Esophagus squamous epithelium (tissue), 5 donors: ENCODE results near the gene DST. TPM values are rescaled to one million over a fixed set of nuclear protein-coding genes. Genes with fewer than 3 reads are reported as not detected.
A peak's percentile ranks its signal among the peaks of the same experiment; 100 is the strongest.

Experiments used
- DNase-seq: peaks from one replicate; lab custom pipeline; 2025; lab: John Stamatoyannopoulos, UW
- H3K27ac ChIP-seq, 4 donors: fragments of 200-600 bp; sonication (generic); one replicate each; pipeline ENCODE4 v1.5.1; 2016 to 2019; ENCODE audit warnings: mild to moderate bottlenecking in 1 of 4
- H3K27me3 ChIP-seq, 4 donors: fragments of 200-600 bp; sonication (generic); 1 replicate in 3 of 4; 2 replicates in 1 of 4; pipeline versions ENCODE4 v1.5.1 to v1.6.0; 2017 to 2021; ENCODE audit warnings: antibody characterized with exemption in 1 of 4
- H3K36me3 ChIP-seq, 3 donors: fragments of 200-600 bp; sonication (generic); one replicate each; pipeline ENCODE4 v1.5.1; 2016 to 2019
- H3K4me1 ChIP-seq, 3 donors: fragments of 200-600 bp; sonication (generic); one replicate each; pipeline ENCODE4 v1.5.1; 2017 to 2019
- H3K4me3 ChIP-seq, 4 donors: fragments of 200-600 bp; sonication (generic); 1 replicate in 3 of 4; 2 replicates in 1 of 4; pipeline ENCODE4 v1.5.1; 2016 to 2019; ENCODE audit warnings: mild to moderate bottlenecking in 2 of 4, moderate library complexity in 1 of 4
- H3K9me3 ChIP-seq, 3 donors: fragments of 200-600 bp; sonication (generic); one replicate each; pipeline ENCODE4 v1.5.1; 2016 to 2019
- POLR2A ChIP-seq, 4 donors: fragments of 450-650 bp; IDR thresholded peaks; one replicate each; pipeline ENCODE4 v1.6.1; 2017; ENCODE audit warnings: antibody characterized with exemption in 4 of 4, mild to moderate bottlenecking in 4 of 4, moderate library complexity in 3 of 4
- WGBS, 2 donors: methylation state at CpG; one replicate each; pipeline ENCODE4 v1.1.5; 2018; 5-methylcytosine and 5-hydroxymethylcytosine counted together
- intact Hi-C: fragments of 100-400 bp; cut with DNase I; formaldehyde crosslinking; loops from one replicate; pipeline ENCODE4 v1.15.0; 2022
- total RNA-seq, 4 donors: library from RNA; depleted of rRNA; stranded (reverse); fragments of >200 nt; gene quantifications; one replicate each; pipeline ENCODE4 v1.1.0, GENCODE V29; 2016
- TF ChIP-seq, protein P1 (sequence below), 6 experiments: fragments of 450-650 bp in 4 of 6; fragments of 200-600 bp in 2 of 6; sonication (generic) in 2 of 6; IDR thresholded peaks; one replicate each; pipeline ENCODE4 v1.5.1; 2016 to 2019; ENCODE audit warnings: antibody characterized with exemption in 6 of 6, mild to moderate bottlenecking in 4 of 6, moderate library complexity in 4 of 6
- donor health status: DM: yes; HTN: yes; CAD: no.

DST gene
- total RNA-seq, 4 donors from 2014 or later = 134 to 468 (median 175) TPM

DNA sequence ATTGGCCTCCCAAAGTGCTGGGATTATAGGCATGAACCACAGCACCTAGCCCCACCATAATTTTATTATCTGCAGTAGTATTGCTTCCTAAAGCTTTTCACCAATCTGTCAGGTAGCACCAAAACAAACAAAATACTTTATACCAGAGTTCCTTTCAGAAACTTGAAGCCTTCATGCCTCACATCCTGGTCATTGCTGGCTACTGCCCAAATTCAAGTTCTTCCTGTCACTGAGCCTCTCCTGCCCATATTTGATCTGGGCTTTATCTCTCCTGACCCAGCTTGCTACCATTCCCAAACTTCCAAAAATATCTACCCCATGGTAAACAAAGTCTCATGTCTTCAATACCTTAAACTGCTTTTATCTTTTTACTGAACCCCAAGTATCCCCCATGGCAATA, 34.9 kb upstream of the DST start:
- no peaks in the 10 kb centered on the region for H3K36me3 ChIP-seq
- peaks cover 0 to under 1% (median 0%) of the 10 kb centered on the region in 3 donors for H3K4me1 ChIP-seq
- no peak overlapping the region for H3K4me3 ChIP-seq
- H3K27me3 ChIP-seq = no peaks in the 10 kb centered on the region
- no peak for TF ChIP-seq POLR2A (IDR thresholded peaks at IDR 0.05)
- TF ChIP-seq, protein P1, sequence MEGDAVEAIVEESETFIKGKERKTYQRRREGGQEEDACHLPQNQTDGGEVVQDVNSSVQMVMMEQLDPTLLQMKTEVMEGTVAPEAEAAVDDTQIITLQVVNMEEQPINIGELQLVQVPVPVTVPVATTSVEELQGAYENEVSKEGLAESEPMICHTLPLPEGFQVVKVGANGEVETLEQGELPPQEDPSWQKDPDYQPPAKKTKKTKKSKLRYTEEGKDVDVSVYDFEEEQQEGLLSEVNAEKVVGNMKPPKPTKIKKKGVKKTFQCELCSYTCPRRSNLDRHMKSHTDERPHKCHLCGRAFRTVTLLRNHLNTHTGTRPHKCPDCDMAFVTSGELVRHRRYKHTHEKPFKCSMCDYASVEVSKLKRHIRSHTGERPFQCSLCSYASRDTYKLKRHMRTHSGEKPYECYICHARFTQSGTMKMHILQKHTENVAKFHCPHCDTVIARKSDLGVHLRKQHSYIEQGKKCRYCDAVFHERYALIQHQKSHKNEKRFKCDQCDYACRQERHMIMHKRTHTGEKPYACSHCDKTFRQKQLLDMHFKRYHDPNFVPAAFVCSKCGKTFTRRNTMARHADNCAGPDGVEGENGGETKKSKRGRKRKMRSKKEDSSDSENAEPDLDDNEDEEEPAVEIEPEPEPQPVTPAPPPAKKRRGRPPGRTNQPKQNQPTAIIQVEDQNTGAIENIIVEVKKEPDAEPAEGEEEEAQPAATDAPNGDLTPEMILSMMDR (IDR thresholded peaks at IDR 0.05) = no peak
- no peak overlapping the region for H3K27ac ChIP-seq
- H3K9me3 ChIP-seq = no peaks in the 10 kb centered on the region
- no peak for DNase-seq
- intact Hi-C loops = no loop called here

DNA sequence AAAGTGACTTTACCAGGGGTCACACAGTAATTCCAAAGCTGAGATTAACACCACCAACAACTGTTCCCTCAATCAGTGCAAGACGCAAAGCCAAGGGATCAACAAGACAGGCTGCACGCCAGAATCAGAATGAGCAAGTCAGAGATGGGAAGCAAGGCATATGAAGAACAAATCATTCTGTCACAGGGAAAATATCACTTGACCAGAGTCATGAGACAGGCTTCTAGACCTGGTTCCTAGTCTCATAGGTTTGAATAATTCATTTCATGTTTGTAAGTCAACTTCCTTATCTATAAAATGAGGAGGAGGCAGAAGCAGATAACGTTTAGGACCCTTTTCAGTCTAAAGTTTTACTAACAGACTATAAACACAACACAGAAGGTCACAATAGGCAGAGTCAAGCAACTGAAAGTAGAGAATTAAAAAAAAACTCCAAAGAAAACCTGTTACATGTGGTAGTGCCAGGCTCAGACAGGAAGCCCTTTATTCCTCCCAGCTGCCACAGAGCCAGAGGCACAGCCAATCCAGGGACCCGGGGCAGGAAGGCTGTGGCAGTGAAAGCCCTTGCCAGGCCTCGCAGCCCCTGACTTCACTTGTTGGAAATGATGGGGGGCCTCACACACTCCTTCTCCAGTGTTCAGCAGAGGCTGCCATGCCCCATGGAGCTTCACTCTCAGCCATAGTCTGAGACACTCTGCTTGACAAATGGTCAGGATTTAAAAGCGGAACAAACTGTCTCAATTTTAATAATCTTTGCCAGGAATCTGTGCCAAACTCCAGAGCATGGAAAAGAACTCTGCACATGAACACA, 29.2 kb upstream of the DST start:
- 29 to 37% methylated on average over 6 of the region's 6 CpGs for WGBS, 2 donors
- no peaks in the 10 kb centered on the region for H3K36me3 ChIP-seq
- DNase-seq = no peak
- no peaks in the 10 kb centered on the region for H3K9me3 ChIP-seq
- TF ChIP-seq, protein P1 (IDR thresholded peaks at IDR 0.05) = no peak
- TF ChIP-seq POLR2A (IDR thresholded peaks at IDR 0.05) = no peak
- H3K4me3 ChIP-seq = no peak overlapping the region
- peaks cover 0 to 57% (median 19%) of the 10 kb centered on the region in 3 donors for H3K4me1 ChIP-seq
- intact Hi-C loops = no loop called here
- H3K27ac ChIP-seq = peak overlapping the region; percentile 38 to 77 (median 76)
- no peaks in the 10 kb centered on the region for H3K27me3 ChIP-seq

DNA sequence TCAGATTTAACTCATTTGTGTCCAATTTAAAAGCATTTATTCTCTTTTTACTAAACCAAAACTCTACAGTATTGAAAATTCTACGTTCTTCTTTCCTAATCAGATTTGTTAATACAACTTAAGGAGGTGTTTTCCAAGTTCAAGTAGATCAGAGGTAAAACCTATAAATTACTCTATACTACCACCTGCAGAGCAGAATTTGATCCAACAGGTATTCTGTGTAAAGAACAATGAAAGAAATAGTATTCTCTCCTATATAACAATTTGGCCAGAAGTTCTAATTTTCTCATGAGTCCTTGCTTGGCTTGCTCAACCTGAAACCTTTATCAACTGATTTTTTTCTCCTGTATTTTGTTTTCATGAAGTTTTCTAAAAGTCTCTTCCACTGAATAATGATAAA, 28.5 kb upstream of the DST start:
- peak overlapping the region in 2 of 4 donors; percentile 75 to 76 for H3K27ac ChIP-seq
- 29 to 57% methylated on average over 1 of the region's 1 CpG for WGBS, 2 donors
- H3K4me1 ChIP-seq = peaks cover 0 to 60% (median 19%) of the 10 kb centered on the region in 3 donors
- no peaks in the 10 kb centered on the region for H3K9me3 ChIP-seq
- intact Hi-C loops = no loop called here
- H3K36me3 ChIP-seq = no peaks in the 10 kb centered on the region
- H3K4me3 ChIP-seq = no peak overlapping the region
- TF ChIP-seq, protein P1 (IDR thresholded peaks at IDR 0.05) = peak in 4 of 6 experiments; percentile 13 to 62 (median 27)
- no peak for TF ChIP-seq POLR2A (IDR thresholded peaks at IDR 0.05)
- no peaks in the 10 kb centered on the region for H3K27me3 ChIP-seq
- no peak for DNase-seq

DNA sequence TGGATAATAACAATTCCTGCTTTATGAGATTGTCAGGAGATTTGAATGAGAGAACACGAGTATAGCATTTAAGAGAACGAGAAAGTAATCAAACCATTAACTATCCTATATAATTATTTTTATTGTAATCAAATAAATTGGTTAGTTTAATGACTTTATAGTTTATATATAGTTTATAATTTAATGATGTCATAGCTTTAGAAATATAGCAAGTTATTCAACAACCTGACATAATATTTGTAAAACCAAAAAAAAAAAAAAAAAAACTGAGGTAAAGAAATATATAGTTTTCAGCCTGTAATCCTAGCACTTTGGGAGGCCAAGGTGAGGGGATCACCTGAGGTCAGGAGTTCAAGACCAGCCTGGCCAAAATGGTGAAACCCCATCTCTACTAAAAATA, 26.4 kb upstream of the DST start:
- DNase-seq = no peak
- peak overlapping the region in 3 of 4 donors; percentile 37 to 76 (median 64) for H3K27ac ChIP-seq
- H3K4me3 ChIP-seq = no peak overlapping the region
- intact Hi-C loops = no loop called here
- no peaks in the 10 kb centered on the region for H3K27me3 ChIP-seq
- WGBS, 2 donors = 88 to 91% methylated on average over 2 of the region's 2 CpGs
- TF ChIP-seq, protein P1 (IDR thresholded peaks at IDR 0.05) = no peak
- TF ChIP-seq POLR2A (IDR thresholded peaks at IDR 0.05) = no peak
- no peaks in the 10 kb centered on the region for H3K36me3 ChIP-seq
- H3K4me1 ChIP-seq = peaks cover 0 to 77% (median 19%) of the 10 kb centered on the region in 3 donors
- no peaks in the 10 kb centered on the region for H3K9me3 ChIP-seq

DNA sequence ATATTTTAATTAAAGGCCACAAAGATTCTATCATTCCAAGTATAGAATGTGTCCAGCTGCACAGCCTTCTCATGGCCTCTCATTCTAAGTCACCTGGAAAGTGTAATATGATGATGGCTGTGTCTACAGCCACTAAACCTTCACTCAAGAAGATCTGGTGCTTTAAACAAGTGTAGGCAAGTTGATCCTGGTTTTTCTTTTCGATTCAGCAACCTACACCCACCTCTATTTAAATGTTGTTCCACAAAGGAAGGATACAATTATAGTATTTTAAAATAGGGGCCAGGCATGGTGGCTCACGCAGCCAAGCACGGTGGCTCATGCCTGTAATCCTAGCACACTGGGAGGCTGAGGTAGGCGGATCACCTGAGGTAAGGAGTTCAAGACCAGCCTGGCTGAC, 25.5 kb upstream of the DST start:
- Histone ChIP-seq H3K36me3 (no peaks in the 10 kb centered on the region), H3K9me3 (no peaks in the 10 kb centered on the region), H3K27me3 (no peaks in the 10 kb centered on the region), H3K4me1 (peaks cover 4 to 85% (median 22%) of the 10 kb centered on the region in 3 donors), H3K4me3 (no peak overlapping the region), H3K27ac (peak overlapping the region in 3 of 4 donors; percentile 18 to 46 (median 45))
- no peak for TF ChIP-seq POLR2A (IDR thresholded peaks at IDR 0.05)
- TF ChIP-seq, protein P1 (IDR thresholded peaks at IDR 0.05) = no peak
- intact Hi-C loops = no loop called here
- no peak for DNase-seq
- 15 to 39% methylated on average over 4 of the region's 4 CpGs for WGBS, 2 donors
